Motor neuron (in vitro differentiated cells): Measurements from ENCODE around the gene ZBTB25. TPM values are rescaled to one million over a fixed set of nuclear protein-coding genes. Genes with fewer than 3 reads are reported as not detected.

Source experiments
- ATAC-seq, 8 experiments: fragments of 200-7000 bp; cut with Tn5 transposase; replicated peaks in 6 of 8; 2 replicates each; pipeline ENCODE4 v1.8.0; 2021; ENCODE audit warnings: mild to moderate bottlenecking in 8 of 8, moderate library complexity in 8 of 8
- H3K27ac ChIP-seq, 2 donors: fragments of 250-450 bp; sonication (Bioruptor Pico); 2 replicates each; pipeline ENCODE4 v1.9.0; 2021; ENCODE audit warnings: antibody characterized with exemption in 2 of 2, mild to moderate bottlenecking in 2 of 2, moderate library complexity in 1 of 2
- H3K4me1 ChIP-seq, 2 donors: fragments of 250-450 bp; sonication (Bioruptor Pico); replicated peaks in 1 of 2; 2 replicates each; pipeline ENCODE4 v1.6.1; 2021; ENCODE audit warnings: antibody characterized with exemption in 2 of 2, mild to moderate bottlenecking in 2 of 2, moderate library complexity in 1 of 2
- H3K4me3 ChIP-seq, 5 donors: fragments of 250-450 bp; sonication (Bioruptor Pico); 2 replicates each; pipeline ENCODE4 v1.9.0; 2021; ENCODE audit warnings: antibody characterized with exemption in 5 of 5, mild to moderate bottlenecking in 5 of 5, moderate library complexity in 4 of 5
- WGBS, 10 experiments: fragments of 450-650 bp; shearing (Covaris generic); methylation state at CpG; one replicate each; pipeline ENCODE4 v1.0.0; 2022; 5-methylcytosine and 5-hydroxymethylcytosine counted together
- in situ Hi-C, 9 experiments: fragments of 400-800 bp; cut with MboI; loops; one replicate each; pipeline ENCODE4 v1.15.0; 2021; ENCODE audit warnings: low sequenced_read_pairs in 9 of 9, low pct_unique_long_range_greater_than_20kb in 2 of 9; ENCODE audit not compliant: unreplicated experiment in 9 of 9
- total RNA-seq, 8 experiments: library from RNA; unstranded; fragments of 300-600 nt; gene quantifications; 2 replicates each; pipeline versions ENCODE4 v1.2.3 to v1.2.4, GENCODE V29; 2022

ZBTB25 gene
- total RNA-seq, 8 experiments from 2014 or later = 4.3 to 15.1 (median 10.4) TPM

GRCh38 chr14:64508215-64508776, 4.7 kb upstream of the ZBTB25 start:
- no peak for ATAC-seq
- 0 to 83% (median 30%) methylated on average over 1 of the region's 1 CpG; no CpG with 5 or more reads in 4 of the 10 experiments for WGBS, 10 experiments
- no peak overlapping the region for H3K4me3 ChIP-seq
- in situ Hi-C loops = no loop called here
- H3K4me1 ChIP-seq = peaks cover 9 to 16% of the 10 kb centered on the region in 2 donors
- H3K27ac ChIP-seq = no peak overlapping the region

DNA sequence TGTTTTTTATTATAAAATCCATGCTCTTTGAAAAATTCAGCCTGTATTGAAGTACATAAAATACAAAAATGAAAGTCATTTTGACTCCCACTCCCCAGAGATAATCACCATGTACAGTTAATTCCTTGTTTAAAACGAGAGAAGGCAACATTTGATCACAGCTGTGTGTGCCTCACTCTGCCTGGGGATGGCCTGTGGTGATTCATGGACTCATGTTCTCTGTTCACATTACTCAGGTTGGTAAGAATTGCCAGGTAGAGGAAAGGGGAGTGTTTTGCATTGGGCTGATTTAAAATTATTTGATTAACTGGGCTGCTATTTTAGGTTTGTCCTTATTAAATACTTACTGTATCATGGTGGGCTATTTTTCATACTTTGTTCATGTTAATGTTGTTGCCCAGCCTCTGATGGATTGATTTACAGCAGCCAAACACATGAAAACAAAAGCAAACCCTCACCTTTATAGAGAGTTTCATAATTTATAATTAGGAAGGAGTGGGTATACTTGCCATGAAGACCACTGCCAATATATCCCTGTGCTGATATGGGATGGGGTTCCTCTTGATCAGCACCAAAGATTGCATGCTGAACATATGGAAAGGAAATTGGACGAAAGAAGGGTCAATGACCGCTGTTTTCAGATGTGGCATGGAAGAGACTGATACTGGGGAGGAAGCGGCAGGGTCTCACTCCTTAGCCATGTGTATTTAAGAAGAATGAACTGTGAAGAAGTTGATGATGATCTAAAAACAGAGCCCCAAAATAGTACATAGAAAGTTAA, 3.9 kb upstream of the ZBTB25 start:
- H3K4me3 ChIP-seq = no peak overlapping the region
- 0 to 100% (median 78%) methylated on average over 1 to 4 of the region's 4 CpGs; no CpG with 5 or more reads in 1 of the 10 experiments for WGBS, 10 experiments
- no peak overlapping the region for H3K27ac ChIP-seq
- in situ Hi-C loops = no loop called here
- H3K4me1 ChIP-seq = peaks cover 9 to 17% of the 10 kb centered on the region in 2 donors
- ATAC-seq = no peak

GRCh38 chr14:64506721-64507120, 3.1 kb upstream of the ZBTB25 start:
- H3K4me1 ChIP-seq = peaks cover 16 to 25% of the 10 kb centered on the region in 2 donors
- 10 to 93% (median 75%) methylated on average over 1 to 3 of the region's 3 CpGs; no CpG with 5 or more reads in 1 of the 10 experiments for WGBS, 10 experiments
- no peak overlapping the region for H3K27ac ChIP-seq
- no peak for ATAC-seq
- no peak overlapping the region for H3K4me3 ChIP-seq
- in situ Hi-C loops = no loop called here

GRCh38 chr14:64504897-64505794, 1.5 kb upstream of the ZBTB25 start:
- Histone ChIP-seq H3K4me1 (peaks cover 19 to 27% of the 10 kb centered on the region in 2 donors), H3K27ac (peak overlapping the region; percentile 88 to 97), H3K4me3 (peak overlapping the region; percentile 62 to 94 (median 71))
- ATAC-seq = peak; percentile 9 to 46 (median 26)
- 0 to 4% (median 0%) methylated on average over 4 to 6 of the region's 68 CpGs; no CpG with 5 or more reads in 2 of the 10 experiments for WGBS, 10 experiments
- in situ Hi-C loops = no loop called here

GRCh38 chr14:64504310-64504896, 765 bp upstream of the ZBTB25 start, which contains the start of gene ZBTB1:
TSS of gene ZBTB1 (plus strand) at chr14:64504770. CDS start at chr14:64521505, 16,735 bp downstream.
- ATAC-seq = peak; percentile 30 to 63 (median 46)
- peak within 1 kb of the TSS; percentile 62 to 94 (median 71) for H3K4me3 ChIP-seq
- 0 to 2% (median 0%) methylated on average over 1 to 12 of the region's 63 CpGs; no CpG with 5 or more reads in 5 of the 10 experiments for WGBS, 10 experiments
- H3K4me1 ChIP-seq = peaks cover 19 to 27% of the 10 kb centered on the region in 2 donors
- H3K27ac ChIP-seq = peak within 1 kb of the TSS; percentile 88 to 97
- in situ Hi-C loops = no loop called here

- ATAC-seq = peak in 5 of 8 experiments; percentile 4 to 16 (median 11)
- peak overlapping the region; percentile 89 to 97 for H3K27ac ChIP-seq
- H3K4me1 ChIP-seq = peaks cover 19 to 27% of the 10 kb centered on the region in 2 donors
- 0 to 18% (median 3%) methylated on average over 2 to 17 of the region's 29 CpGs; no CpG with 5 or more reads in 2 of the 10 experiments for WGBS, 10 experiments
- in situ Hi-C loops = no loop called here
- peak overlapping the region; percentile 62 to 94 (median 71) for H3K4me3 ChIP-seq
These were observed 678 bp downstream of the ZBTB25 start for GRCh38 chr14:64502887-64503433.

DNA sequence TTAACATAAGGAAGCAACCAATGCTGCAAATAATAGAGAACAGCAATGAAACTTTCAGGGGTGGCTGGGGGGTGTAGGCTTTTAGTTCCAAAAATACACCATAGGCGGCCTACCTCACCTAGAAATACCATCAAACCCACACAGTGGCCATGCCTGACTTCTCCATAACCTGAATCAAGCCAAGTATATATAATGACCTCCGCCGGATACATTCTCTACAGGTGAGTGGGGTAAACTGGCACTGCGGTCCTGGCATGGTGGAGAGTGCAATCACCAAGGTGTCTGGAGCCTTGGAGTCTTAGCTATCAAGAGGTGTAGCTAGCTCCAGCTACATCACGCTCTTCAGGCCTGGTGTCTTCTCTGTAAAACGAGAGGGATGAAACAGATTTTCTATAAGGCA, 1.2 kb downstream of the ZBTB25 start:
- H3K4me3 ChIP-seq = peak overlapping the region; percentile 62 to 94 (median 71)
- H3K27ac ChIP-seq = peak overlapping the region; percentile 89 to 97
- peaks cover 19 to 26% of the 10 kb centered on the region in 2 donors for H3K4me1 ChIP-seq
- WGBS, 10 experiments = 0 to 74% (median 35%) methylated on average over 1 to 5 of the region's 6 CpGs; no CpG with 5 or more reads in 2 of the 10 experiments
- in situ Hi-C loops = no loop called here
- ATAC-seq = no peak

DNA sequence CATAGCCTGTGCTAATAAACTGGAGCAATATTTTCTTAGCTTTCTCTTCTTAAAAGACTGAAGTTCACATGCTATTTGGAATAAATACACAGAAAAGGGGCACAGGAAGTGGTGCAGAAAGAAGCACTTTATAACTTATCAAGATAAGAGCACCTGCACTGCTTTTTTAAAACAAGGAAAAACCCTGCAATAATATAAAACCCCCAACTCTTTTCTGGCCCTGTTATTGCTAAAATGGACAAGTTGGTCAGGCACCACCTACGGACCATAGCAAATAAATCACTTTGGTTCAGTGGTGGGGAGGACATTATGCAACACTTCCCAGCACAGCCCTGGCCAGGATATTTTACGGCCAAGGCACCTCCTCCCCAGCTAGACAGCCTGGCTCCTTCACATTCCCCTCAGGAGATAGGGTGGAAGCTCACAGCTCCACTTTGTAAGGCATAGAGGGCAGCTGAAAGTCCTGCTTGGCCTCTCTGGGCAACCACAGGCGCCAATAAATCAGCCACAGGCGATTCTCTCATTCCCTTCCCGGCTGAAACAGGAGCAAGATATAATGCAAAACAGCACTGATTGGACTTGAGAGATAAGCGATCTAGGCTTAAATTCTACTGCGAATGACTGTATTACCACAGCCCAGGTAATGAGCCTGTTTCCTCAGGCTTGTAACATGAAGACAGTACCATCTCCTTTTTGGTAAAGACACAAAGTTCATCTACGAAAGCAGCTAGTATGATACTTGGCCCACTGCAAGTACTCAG, 2.0 kb downstream of the ZBTB25 start:
- peak in 2 of 8 experiments; percentile 1 to 4 for ATAC-seq
- peak overlapping the region in 3 of 5 donors; percentile 2 to 94 (median 62) for H3K4me3 ChIP-seq
- H3K27ac ChIP-seq = no peak overlapping the region
- H3K4me1 ChIP-seq = peaks cover 14 to 21% of the 10 kb centered on the region in 2 donors
- in situ Hi-C loops = no loop called here
- WGBS, 10 experiments = 0 to 100% (median 26%) methylated on average over 1 to 7 of the region's 8 CpGs; no CpG with 5 or more reads in 1 of the 10 experiments

GRCh38 chr14:64500088-64500487, 3.5 kb downstream of the ZBTB25 start:
- Histone ChIP-seq H3K4me3 (no peak overlapping the region), H3K4me1 (peaks cover 13 to 17% of the 10 kb centered on the region in 2 donors), H3K27ac (no peak overlapping the region)
- ATAC-seq = no peak
- WGBS, 10 experiments = 88 to 100% (median 100%) methylated on average over 1 of the region's 1 CpG; no CpG with 5 or more reads in 2 of the 10 experiments
- in situ Hi-C loops = no loop called here

GRCh38 chr14:64496764-64497163, 6.9 kb downstream of the ZBTB25 start:
- in situ Hi-C loops = no loop called here
- Histone ChIP-seq H3K4me3 (no peak overlapping the region), H3K4me1 (peaks cover 6 to 7% of the 10 kb centered on the region in 2 donors), H3K27ac (no peak overlapping the region)
- no peak for ATAC-seq

DNA sequence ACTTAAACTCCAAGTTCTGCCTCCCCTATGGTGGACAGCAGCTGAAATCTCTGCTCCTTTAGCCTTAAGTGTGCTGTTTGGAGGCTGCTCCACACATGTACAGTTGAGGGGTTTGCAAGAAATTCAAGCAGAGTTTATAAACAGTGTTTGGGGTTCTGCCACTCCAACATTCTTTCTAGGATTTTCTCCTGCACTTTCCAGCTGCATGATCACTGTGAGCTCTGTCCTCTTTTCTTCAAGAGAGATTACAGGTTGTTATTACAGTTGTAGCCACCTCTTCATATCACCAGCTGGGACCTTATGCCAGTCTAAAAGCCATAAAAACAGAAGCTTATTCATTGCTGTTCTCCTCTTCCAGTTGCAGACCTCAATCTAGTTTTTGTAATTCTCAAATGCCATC, 8.4 kb downstream of the ZBTB25 start:
- no peak overlapping the region for H3K4me3 ChIP-seq
- no peak for ATAC-seq
- H3K27ac ChIP-seq = no peak overlapping the region
- H3K4me1 ChIP-seq = no peaks in the 10 kb centered on the region
- in situ Hi-C loops = no loop called here

DNA sequence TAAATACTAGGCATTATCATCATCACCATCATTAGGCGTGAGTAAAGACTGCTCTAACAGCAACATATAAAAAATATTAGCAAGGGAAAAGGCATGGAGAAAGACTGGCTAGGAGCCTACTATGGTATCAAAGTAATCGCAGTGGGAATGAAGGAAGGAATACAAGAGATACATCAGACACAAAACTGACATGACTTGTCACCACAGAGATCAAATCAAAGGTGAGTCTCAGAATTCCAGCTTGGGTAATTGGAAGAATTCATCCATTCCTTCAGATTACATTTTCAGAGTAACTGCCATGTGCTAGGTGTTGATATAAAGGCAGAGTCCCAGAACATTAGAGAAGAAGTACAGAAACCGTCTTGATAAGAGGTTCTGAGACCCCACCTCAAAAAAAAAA, 10.2 kb downstream of the ZBTB25 start:
- Histone ChIP-seq H3K27ac (no peak overlapping the region), H3K4me1 (no peaks in the 10 kb centered on the region), H3K4me3 (no peak overlapping the region)
- no peak for ATAC-seq
- in situ Hi-C loops = no loop called here
- 79 to 100% (median 96%) methylated on average over 1 to 3 of the region's 3 CpGs for WGBS, 10 experiments
